K562 (cell line): Measurements from ENCODE around the gene CEP295NL. TPM values are rescaled to one million over a fixed set of nuclear protein-coding genes. Genes with fewer than 3 reads are reported as not detected.

Experiments used
- ATAC-seq: fragments of 200-7000 bp; cut with Tn5 transposase; 3 replicates; pipeline ENCODE4 v1.9.1; 2020; ENCODE audit warnings: moderate library complexity
- BruUV-seq: library from RNA; stranded (reverse); fragments of 400-500 nt; replicated peaks from 2 replicates; lab custom pipeline; 2021; lab: Mats Ljungman, UMichigan
- CTCF ChIA-PET: fragments of 300-600 bp; formaldehyde crosslinking; extraction: SDS; loops from one replicate; lab custom pipeline; 2021; ENCODE audit warnings: low intra/inter-chr PET ratio; lab: Yijun Ruan, JAX
- POLR2A ChIA-PET: fragments of 300-600, 350-650 bp; sonication (Branson Sonifier 250); formaldehyde crosslinking; extraction: SDS; loops from one replicate; lab custom pipeline; 2021; ENCODE audit warnings: antibody characterized with exemption, inconsistent platforms; lab: Yijun Ruan, JAX
- DNase-seq, 4 experiments: peaks; one replicate each; pipeline versions ENCODE4 v3.0.0 to v3.0.0-alpha.2; 2011 to 2018; ENCODE audit warnings: low spot score in 3 of 4, mixed read lengths in 3 of 4; ENCODE audit errors: extremely low read depth in 1 of 4
- FAIRE-seq: peaks from 2 replicates; lab custom pipeline; 2011; peaks lifted over from hg19 to GRCh38; lab: Jason Lieb, UNC
- H2AFZ ChIP-seq: 2 replicates; pipeline ENCODE4 v1.6.0; 2011; ENCODE audit warnings: low read depth, low read length, control low read depth, inconsistent platforms
- H3K27ac ChIP-seq: fragments of 200-600 bp; 3 replicates; pipeline ENCODE4 v1.8.0; 2011; ENCODE audit warnings: low read depth, mild to moderate bottlenecking, control low read depth, inconsistent platforms, low read length, moderate library complexity, mixed read lengths; ENCODE audit errors: extremely low read depth
- H3K27me3 ChIP-seq, 2 experiments: fragments of 300-600 bp in 1 of 2; 2 replicates in 1 of 2; 3 replicates in 1 of 2; pipeline versions ENCODE4 v1.6.0 to v1.8.0; 2011; ENCODE audit warnings: inconsistent platforms in 2 of 2, low read length in 2 of 2, mild to moderate bottlenecking in 1 of 2, mixed read lengths in 1 of 2, moderate library complexity in 1 of 2; ENCODE audit not compliant: control insufficient read depth in 2 of 2, insufficient read depth in 2 of 2
- H3K36me3 ChIP-seq: fragments of 300-600 bp; 3 replicates; pipeline ENCODE4 v1.8.0; 2011; ENCODE audit warnings: mild to moderate bottlenecking, low read length, inconsistent platforms; ENCODE audit not compliant: control insufficient read depth, insufficient read depth
- H3K4me1 ChIP-seq, 2 experiments: fragments of 200-600 bp in 1 of 2; replicated peaks in 1 of 2; 2 replicates in 1 of 2; 3 replicates in 1 of 2; pipeline versions ENCODE4 v1.5.1 to v1.8.0; 2011; ENCODE audit warnings: inconsistent platforms in 2 of 2, low read length in 2 of 2, mild to moderate bottlenecking in 1 of 2, mixed read lengths in 1 of 2, moderate library complexity in 1 of 2; ENCODE audit not compliant: control insufficient read depth in 2 of 2, insufficient read depth in 2 of 2
- H3K4me2 ChIP-seq: 2 replicates; pipeline ENCODE4 v1.6.1; 2011; ENCODE audit warnings: low read length, control low read depth, inconsistent platforms, mixed read lengths; ENCODE audit not compliant: insufficient read depth
- H3K4me3 ChIP-seq: fragments of 200-600 bp; sonication (generic), shearing (Covaris generic); 2 replicates; pipeline ENCODE4 v1.5.1; 2016; ENCODE audit warnings: control low read depth, inconsistent platforms
- H3K79me2 ChIP-seq: fragments of 200-600 bp; 3 replicates; pipeline ENCODE4 v1.8.0; 2011; ENCODE audit warnings: low read length, inconsistent platforms; ENCODE audit not compliant: control insufficient read depth, insufficient read depth
- H3K9ac ChIP-seq, 2 experiments: 2 replicates each; pipeline versions ENCODE4 v1.6.0 to v1.6.1; 2011; ENCODE audit warnings: low read depth in 2 of 2, low read length in 2 of 2, control low read depth in 1 of 2, inconsistent platforms in 1 of 2, mild to moderate bottlenecking in 1 of 2, mixed read lengths in 1 of 2; ENCODE audit not compliant: insufficient read depth in 1 of 2
- H3K9me1 ChIP-seq: one replicate; pipeline ENCODE4 v1.6.0; 2011; ENCODE audit warnings: inconsistent platforms, mild to moderate bottlenecking, low read length, moderate library complexity; ENCODE audit not compliant: control insufficient read depth, insufficient read depth
- H3K9me3 ChIP-seq: replicated peaks from 2 replicates; pipeline ENCODE4 v1.5.1; 2011; ENCODE audit warnings: low read depth, low read length, inconsistent platforms; ENCODE audit not compliant: control insufficient read depth, insufficient read depth
- H4K20me1 ChIP-seq: replicated peaks from 2 replicates; pipeline ENCODE4 v1.6.1; 2011; ENCODE audit warnings: low read length, inconsistent platforms, mixed read lengths; ENCODE audit not compliant: control insufficient read depth, insufficient read depth
- NR2C1 ChIP-seq, 2 experiments: fragments of 450-650 bp; IDR thresholded peaks; 2 replicates each; pipeline ENCODE4 v1.6.1; 2017; ENCODE audit warnings: mild to moderate bottlenecking in 2 of 2, antibody characterized with exemption in 1 of 2, inconsistent platforms in 1 of 2, missing compliant biosample characterization in 1 of 2, missing genetic modification characterization in 1 of 2
- PRDM10 ChIP-seq: fragments of 450-650 bp; IDR thresholded peaks from 2 replicates; pipeline ENCODE4 v1.6.1; 2018; ENCODE audit not compliant: partially characterized antibody
- RFX5 ChIP-seq: IDR thresholded peaks from 2 replicates; pipeline ENCODE4 v1.6.1; 2011; ENCODE audit warnings: low read depth, mild to moderate bottlenecking, improper control_type of control experiment, low read length
- TFE3 ChIP-seq: fragments of 450-650 bp; formaldehyde crosslinking; IDR thresholded peaks from 2 replicates; pipeline ENCODE4 v1.4.0; 2020; ENCODE audit warnings: mild to moderate bottlenecking, mixed read lengths
- ZNF583 ChIP-seq: fragments of 250-450 bp; sonication (Bioruptor Pico); IDR thresholded peaks from 2 replicates; pipeline ENCODE4 v1.4.0; 2020
- WGBS: fragments of 100-300 bp; shearing (Covaris generic); methylation state at CpG from one replicate; pipeline ENCODE4 v1.1.6; 2016; ENCODE audit warnings: low coverage, mixed read lengths; ENCODE audit not compliant: insufficient coverage; ENCODE audit errors: missing lambda C conversion rate; 5-methylcytosine and 5-hydroxymethylcytosine counted together
- in situ Hi-C: fragments of 300-500 bp; cut with MboI; formaldehyde crosslinking; loops from 4 replicates; pipeline ENCODE4 v1.15.0; 2018; ENCODE audit warnings: inconsistent platforms, mixed read lengths
- intact Hi-C: fragments of 100-400 bp; cut with micrococcal nuclease; formaldehyde crosslinking; loops from 2 replicates; pipeline ENCODE4 v1.14.2; 2022
- polyA plus RNA-seq, 8 experiments: library from polyadenylated mRNA; depleted of rRNA in 4 of 8; stranded (reverse) in 5 of 8; unstranded in 3 of 8; fragments of >200 nt; fragmentation: Nextera tagmentation in 2 of 8; fragmentation: Illumina TruSeq in 1 of 8; extraction: Ambion mirVana in 2 of 8; extraction: Trizol in 1 of 8; gene quantifications; 2 replicates each; pipeline versions ENCODE4 v1.2.1 to v1.2.3, GENCODE V29; 2011 to 2014; ENCODE audit warnings: inconsistent platforms in 1 of 8, missing spikeins in 1 of 8
- total RNA-seq, 7 experiments: library from RNA; depleted of rRNA in 6 of 7; stranded (reverse); fragments of >200 nt in 6 of 7; fragmentation: Illumina TruSeq in 2 of 7; extraction: Trizol in 2 of 7; gene quantifications; 2 replicates each; pipeline versions ENCODE4 v1.2.1 to v1.2.3, GENCODE V29; 2011 to 2021; ENCODE audit warnings: low replicate concordance in 1 of 7

Gene CEP295NL
- total and polyA plus RNA-seq, 9 of the 15 experiments (the other 6 are each of a cell fraction or from before 2014, with no cell fraction given): not detected

- Histone ChIP-seq H3K4me3 (no peak overlapping the region), H3K9me3 (no peaks in the 10 kb centered on the region), H4K20me1 (no peaks in the 10 kb centered on the region; the same call in 1 of the 2 replicates), H3K27me3 (peaks cover 41 to 73% of the 10 kb centered on the region in 2 experiments), H3K4me1 (no peaks in the 10 kb centered on the region; a peak in 2 of 5 replicates), H2AFZ (no peak overlapping the region), H3K27ac (no peak overlapping the region), H3K9ac (no peak overlapping the region), H3K36me3 (no peaks in the 10 kb centered on the region), H3K9me1 (no peaks in the 10 kb centered on the region), H3K79me2 (no peaks in the 10 kb centered on the region), H3K4me2 (no peak overlapping the region)
- TF ChIP-seq TFE3 (CRISPR knock-in tag) (no peak), ZNF583 (CRISPR knock-in tag) (no peak), PRDM10 (no peak), RFX5 (no peak), NR2C1 (IDR thresholded peaks at IDR 0.05) (no peak), NR2C1 (tag; IDR thresholded peaks at IDR 0.05) (no peak)
- in situ Hi-C loops: no loop called here
- POLR2A ChIA-PET: no interaction called here
- intact Hi-C loops: no loop called here
- CTCF ChIA-PET: no interaction called here
- FAIRE-seq (no peak), DNase-seq (no peak), ATAC-seq (no peak)
- BruUV-seq: no TSS peak
- WGBS: 12% methylated on average over 15 of the region's 15 CpGs
Observed at GRCh38 chr17:78913115-78913514, 10.1 kb upstream of the CEP295NL start.
